GM19025 (cell line): Measurements from ENCODE around the gene TMEM63B.
"Not testable (repeated sequence)": the region's sequence is repeated elsewhere in the genome, so short reads cannot be mapped to it uniquely, and the experiment has no call there.

ENCODE experiments used
- ATAC-seq: cut with Tn5 transposase; IDR thresholded peaks from one replicate; pipeline ENCODE4 v1.9.1; 2021; ENCODE audit warnings: mild to moderate bottlenecking, low read depth, moderate library complexity; ENCODE audit not compliant: unreplicated experiment

Gene TMEM63B

GRCh38 chr6:44127186-44128019, at the start of gene TMEM63B, which contains the start of gene MRPL14:
Gene TMEM63B, plus strand, starts transcription at chr6:44127554. Its CDS starts 7,031 bp downstream, at chr6:44134585.
Gene MRPL14, minus strand, starts transcription at chr6:44127452. Its CDS starts 10,841 bp downstream, at chr6:44116611.
- ATAC-seq: peak; percentile 67

GRCh38 chr6:44078219-44078826, 49.0 kb upstream of the TMEM63B start:
- ATAC-seq: no peak

GRCh38 chr6:44078827-44079671, 48.3 kb upstream of the TMEM63B start:
- no peak for ATAC-seq

DNA sequence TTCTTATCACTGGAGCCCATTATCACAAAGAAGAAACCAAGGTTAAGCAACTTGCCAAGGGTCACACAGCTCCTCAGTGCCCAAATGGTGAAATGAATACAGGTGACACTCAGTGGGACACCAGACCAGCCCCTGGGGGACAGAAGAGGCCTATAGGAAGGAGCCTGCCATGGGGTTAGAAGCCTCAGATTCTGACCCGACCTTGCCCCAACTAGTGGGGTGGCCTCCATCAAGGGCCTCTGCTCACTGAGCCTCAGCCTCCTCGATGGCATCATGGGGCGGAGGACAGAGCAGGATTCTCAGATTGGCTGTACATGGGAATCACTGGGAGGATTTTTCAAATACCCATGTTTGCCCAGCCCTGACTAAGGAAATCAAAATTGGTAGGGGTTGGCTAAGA, 47.7 kb upstream of the TMEM63B start:
- ATAC-seq: no peak

DNA sequence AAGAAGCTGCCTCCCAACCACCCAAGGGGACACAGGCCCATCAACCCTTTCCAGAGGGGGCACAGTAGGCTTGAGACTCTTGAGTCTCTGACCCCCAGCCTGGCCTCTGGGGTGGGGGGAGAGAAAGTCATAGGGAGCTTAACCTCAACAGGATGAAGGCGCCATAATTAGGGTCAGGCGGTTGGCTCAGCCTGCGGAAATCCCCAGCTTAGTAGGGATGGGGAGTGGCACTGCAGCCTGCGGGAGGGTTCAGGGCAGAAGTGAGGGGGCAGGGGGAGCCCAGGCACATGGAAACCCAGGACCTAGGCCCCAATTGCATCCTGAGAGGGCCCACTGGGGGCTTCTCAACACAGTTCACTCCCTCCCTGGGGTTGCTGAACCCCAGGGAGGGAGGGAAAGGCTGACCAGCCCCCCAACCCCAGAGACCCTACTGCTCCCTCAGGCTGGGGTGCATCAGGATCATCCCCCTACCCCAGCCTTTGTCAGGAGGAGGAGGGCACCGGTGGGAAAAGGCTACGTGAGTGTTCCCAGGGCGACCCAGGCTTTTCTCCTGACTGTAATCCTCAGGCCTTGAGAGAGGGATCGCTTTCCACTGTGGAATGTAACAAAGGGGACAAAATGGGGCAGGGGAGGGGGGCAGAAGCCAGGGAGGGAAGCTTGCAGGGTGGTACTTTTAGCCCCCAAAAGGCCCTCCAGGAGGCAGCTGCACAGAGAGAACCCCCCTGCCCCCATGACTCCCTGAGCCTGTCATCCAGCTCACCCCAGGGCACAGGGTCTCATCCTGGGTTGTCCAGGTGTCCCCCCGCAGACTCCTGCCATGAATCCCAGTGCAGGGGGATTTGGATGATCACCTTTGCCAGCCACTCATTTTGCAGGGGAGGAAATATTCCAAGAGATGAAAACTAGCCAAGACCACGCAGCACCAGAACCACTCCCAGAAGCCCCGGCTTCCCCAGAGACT, 46.5 kb upstream of the TMEM63B start:
- no peak for ATAC-seq

DNA sequence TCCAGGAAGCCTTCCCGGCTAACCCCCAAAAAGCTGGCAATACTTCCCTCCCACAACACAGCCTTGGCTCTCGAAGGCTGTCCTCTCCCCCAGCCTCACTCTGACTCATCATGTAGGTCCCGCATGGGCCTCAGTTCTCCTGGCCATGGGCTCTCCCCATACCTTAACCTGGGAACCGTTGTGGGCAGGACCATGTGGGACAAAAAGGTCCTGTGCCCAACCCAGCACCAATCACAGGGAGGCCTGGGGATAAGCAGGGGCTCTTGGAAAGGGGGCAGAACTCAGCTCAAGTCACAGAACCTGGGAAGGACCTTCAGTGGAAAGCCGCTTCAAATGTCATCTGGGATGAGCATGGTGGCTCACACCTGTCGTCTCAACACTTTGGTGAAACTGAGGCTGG, 45.6 kb upstream of the TMEM63B start:
- ATAC-seq: no peak

- no peak for ATAC-seq
These were observed 44.5 kb upstream of the TMEM63B start for GRCh38 chr6:44082872-44083321.

DNA sequence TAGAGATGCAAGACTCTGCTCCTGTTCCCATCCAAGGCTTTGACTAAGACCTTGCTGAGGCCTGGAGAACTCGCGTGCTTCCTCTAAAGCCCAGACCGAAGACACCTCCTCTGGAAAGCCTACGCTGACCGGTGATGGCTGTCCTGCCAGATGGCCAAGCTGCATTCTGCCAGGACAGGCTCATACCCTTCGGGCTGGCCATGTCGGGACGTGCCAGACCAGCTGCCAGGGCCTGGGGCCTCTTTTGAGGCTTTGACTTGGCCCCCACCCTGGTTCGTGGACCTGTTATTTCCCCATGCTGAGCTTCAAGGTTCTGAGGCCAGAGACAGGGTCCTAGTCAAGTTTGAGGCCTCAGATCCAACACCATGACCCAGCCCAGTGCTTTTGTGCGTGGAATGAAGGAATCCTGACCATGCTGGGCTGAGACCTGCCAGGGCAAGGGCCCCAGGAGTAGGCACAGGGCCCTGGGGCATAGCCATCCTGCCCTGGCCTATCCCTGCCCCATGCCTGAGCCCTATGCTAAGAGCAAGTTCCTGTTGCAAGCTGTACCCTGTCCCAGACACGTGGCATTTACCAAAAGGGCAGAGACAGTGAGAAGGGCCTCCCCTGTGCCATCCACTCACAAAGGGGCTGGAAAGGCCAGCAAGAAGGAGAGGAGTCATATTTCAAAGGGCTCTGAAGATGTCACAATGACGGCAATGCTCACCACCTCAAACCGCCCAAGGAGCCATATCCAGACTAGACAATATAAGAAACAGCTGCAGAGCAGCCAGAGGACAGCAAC, 42.9 kb upstream of the TMEM63B start:
- no peak for ATAC-seq

DNA sequence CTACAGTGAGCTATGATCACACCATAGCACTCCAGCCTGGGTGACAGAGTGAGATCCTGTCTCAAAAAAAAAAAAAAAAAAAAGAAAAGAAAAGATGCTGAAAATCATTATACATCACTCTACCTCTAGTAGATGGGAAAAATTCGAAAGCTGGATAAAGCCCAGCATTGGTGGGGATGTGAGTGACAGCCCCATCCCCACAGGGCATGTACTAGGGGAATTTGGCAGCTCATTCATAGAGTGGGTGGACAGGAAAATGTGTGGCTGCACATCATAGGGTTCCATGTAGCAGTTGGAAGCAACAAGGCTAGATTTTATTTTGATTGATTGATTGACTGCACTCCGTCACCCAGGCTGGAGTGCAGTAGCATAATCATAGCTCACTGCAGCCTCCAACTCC, 42.1 kb upstream of the TMEM63B start:
- ATAC-seq: no peak

GRCh38 chr6:44086931-44087574, 40.3 kb upstream of the TMEM63B start:
- no peak for ATAC-seq

- ATAC-seq: no peak
These were observed 39.7 kb upstream of the TMEM63B start for GRCh38 chr6:44087623-44088022.

GRCh38 chr6:44088827-44089590, 38.3 kb upstream of the TMEM63B start:
- ATAC-seq: no peak

GRCh38 chr6:44090465-44090864, 36.9 kb upstream of the TMEM63B start:
- no peak for ATAC-seq

DNA sequence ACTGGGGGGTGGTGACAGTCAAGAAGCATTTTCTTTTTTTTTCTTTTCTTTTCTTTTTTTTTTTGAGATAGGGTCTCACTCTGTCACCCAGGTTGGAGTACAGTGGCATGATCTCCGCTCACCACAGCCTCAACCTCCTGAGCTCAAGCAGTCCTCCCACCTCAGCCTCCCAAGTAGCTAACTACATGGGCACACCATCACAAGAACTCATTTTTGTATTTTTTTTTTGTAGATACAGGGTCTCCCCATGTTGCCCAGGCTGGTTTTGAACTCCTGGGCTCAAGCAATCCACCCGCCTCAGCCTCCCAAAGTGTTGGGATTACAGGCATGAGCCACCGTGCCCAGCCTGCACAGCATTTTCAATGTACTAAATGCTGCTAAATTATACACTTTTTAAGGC, 36.0 kb upstream of the TMEM63B start:
- ATAC-seq: not testable (repeated sequence)

GRCh38 chr6:44091981-44092884, 35.1 kb upstream of the TMEM63B start:
- no peak for ATAC-seq

- no peak for ATAC-seq
These were observed 34.3 kb upstream of the TMEM63B start for GRCh38 chr6:44093066-44093465.
